Left renal pelvis (tissue), 4 donors: ENCODE data around the gene PTPRG. TPM values are rescaled to one million over a fixed set of nuclear protein-coding genes. Genes with fewer than 3 reads are reported as not detected.
A peak's percentile ranks its signal among the peaks of the same experiment; 100 is the strongest.

Experiments
- DNase-seq, 4 donors: peaks; one replicate each; pipeline ENCODE4 v3.0.0-alpha.2; 2013; ENCODE audit warnings: low read depth in 4 of 4, low spot score in 3 of 4
- polyA plus RNA-seq, 4 donors: library from polyadenylated mRNA; unstranded; fragments of 120-200 nt; gene quantifications; one replicate each; pipeline ENCODE4 v1.2.1, GENCODE V29; 2013; ENCODE audit not compliant: insufficient read length in 4 of 4

The PTPRG gene
- polyA plus RNA-seq, 4 donors, result 42.4 to 90.2 (median 79.5) TPM

GRCh38 chr3:62187022-62187431 is 625.7 kb downstream of the PTPRG start:
- no peak for DNase-seq

- peak; percentile 50 to 62 (median 59) for DNase-seq
These were observed 627.5 kb downstream of the PTPRG start for GRCh38 chr3:62188681-62189375.

GRCh38 chr3:62189376-62189698 is 628.0 kb downstream of the PTPRG start:
- DNase-seq, result no peak

- DNase-seq, result no peak
These were observed 631.5 kb downstream of the PTPRG start for GRCh38 chr3:62192891-62193290.

- no peak for DNase-seq
These were observed 632.4 kb downstream of the PTPRG start for GRCh38 chr3:62193586-62194345.

GRCh38 chr3:62197350-62198012 is 636.1 kb downstream of the PTPRG start:
- DNase-seq, result no peak

GRCh38 chr3:62199126-62199525 is 637.8 kb downstream of the PTPRG start:
- DNase-seq, result no peak

- no peak for DNase-seq
These were observed 640.2 kb downstream of the PTPRG start for GRCh38 chr3:62201438-62202035.

- no peak for DNase-seq
These were observed 641.8 kb downstream of the PTPRG start for GRCh38 chr3:62203152-62203551.

- no peak for DNase-seq
These were observed 642.2 kb downstream of the PTPRG start for GRCh38 chr3:62203561-62203960.

- DNase-seq, result no peak
These were observed 645.8 kb downstream of the PTPRG start for GRCh38 chr3:62207197-62207596.

- no peak for DNase-seq
These were observed 647.0 kb downstream of the PTPRG start for GRCh38 chr3:62208385-62208784.

GRCh38 chr3:62209101-62209500 is 647.7 kb downstream of the PTPRG start:
- DNase-seq, result no peak

- no peak for DNase-seq
These were observed 648.6 kb downstream of the PTPRG start for GRCh38 chr3:62210011-62210410.

GRCh38 chr3:62211675-62212429 is 650.5 kb downstream of the PTPRG start:
- DNase-seq, result peak in 1 of 4 donors; percentile 36

GRCh38 chr3:62214850-62215249 is 653.5 kb downstream of the PTPRG start:
- no peak for DNase-seq

GRCh38 chr3:62220616-62221015 is 659.2 kb downstream of the PTPRG start:
- DNase-seq, result no peak

- no peak for DNase-seq
These were observed 663.7 kb downstream of the PTPRG start for GRCh38 chr3:62225051-62225450.

GRCh38 chr3:62226601-62227339 is 665.4 kb downstream of the PTPRG start:
- no peak for DNase-seq

GRCh38 chr3:62228467-62228866 is 667.1 kb downstream of the PTPRG start:
- DNase-seq, result no peak
